KMS-11 (cell line): Measurements from ENCODE around the gene NR1H4.

Experiments
- H2AFZ ChIP-seq: fragments of 200-600 bp; sonication (generic); 2 replicates; pipeline ENCODE4 v1.6.1; 2016; ENCODE audit warnings: antibody characterized with exemption, mixed run types, low read depth
- H3K27ac ChIP-seq: fragments of 200-600 bp; sonication (generic); 2 replicates; pipeline ENCODE4 v1.6.1; 2016; ENCODE audit warnings: mild to moderate bottlenecking, mixed run types
- H3K27me3 ChIP-seq: fragments of 200-600 bp; sonication (generic); 2 replicates; pipeline ENCODE4 v1.6.1; 2017; ENCODE audit warnings: mild to moderate bottlenecking, low read depth, mixed run types, moderate library complexity; ENCODE audit not compliant: insufficient read depth
- H3K36me3 ChIP-seq: fragments of 200-600 bp; sonication (generic); 2 replicates; pipeline ENCODE4 v1.6.1; 2017; ENCODE audit warnings: mild to moderate bottlenecking, mixed run types; ENCODE audit not compliant: insufficient read depth
- H3K4me1 ChIP-seq: fragments of 200-600 bp; sonication (generic); 2 replicates; pipeline ENCODE4 v1.6.1; 2016; ENCODE audit warnings: mild to moderate bottlenecking, low read depth, mixed run types; ENCODE audit not compliant: poor library complexity, severe bottlenecking
- H3K4me2 ChIP-seq: fragments of 200-600 bp; sonication (generic); 2 replicates; pipeline ENCODE4 v1.7.0; 2016; ENCODE audit warnings: mild to moderate bottlenecking, mixed run types
- H3K4me3 ChIP-seq: fragments of 200-600 bp; sonication (generic); IDR thresholded peaks from 2 replicates; pipeline ENCODE4 v1.6.1; 2017; ENCODE audit warnings: low read depth, low read length, mixed read lengths; ENCODE audit not compliant: insufficient read depth
- H3K79me2 ChIP-seq: fragments of 200-600 bp; sonication (generic); 2 replicates; pipeline ENCODE4 v1.6.1; 2016; ENCODE audit warnings: low read depth, mixed run types; ENCODE audit not compliant: insufficient read depth
- H3K9ac ChIP-seq: fragments of 200-600 bp; sonication (generic); 2 replicates; pipeline ENCODE4 v1.6.1; 2016; ENCODE audit warnings: mild to moderate bottlenecking, mixed run types
- H4K20me1 ChIP-seq: fragments of 200-600 bp; sonication (generic); 2 replicates; pipeline ENCODE4 v1.6.1; 2016; ENCODE audit warnings: mild to moderate bottlenecking, mixed run types; ENCODE audit not compliant: insufficient read depth
- CTCF ChIP-seq: fragments of 200-600 bp; sonication (generic); conservative IDR thresholded peaks from 2 replicates; pipeline ENCODE4 v1.6.1; 2017; ENCODE audit warnings: low read depth, mild to moderate bottlenecking, antibody characterized with exemption, low read length, moderate library complexity, mixed read lengths

Gene NR1H4

GRCh38 chr12:100508751-100509150 is 35.1 kb downstream of the NR1H4 start:
- no peak overlapping the region for H3K27ac ChIP-seq
- no peak overlapping the region for H2AFZ ChIP-seq
- no peak overlapping the region for H3K9ac ChIP-seq
- H3K4me1 ChIP-seq: no peaks in the 10 kb centered on the region
- no peaks in the 10 kb centered on the region for H4K20me1 ChIP-seq
- H3K27me3 ChIP-seq: no peaks in the 10 kb centered on the region
- H3K79me2 ChIP-seq: no peaks in the 10 kb centered on the region
- H3K4me2 ChIP-seq: no peak overlapping the region
- no peak for TF ChIP-seq CTCF
- H3K36me3 ChIP-seq: no peaks in the 10 kb centered on the region
- H3K4me3 ChIP-seq: no peak overlapping the region

GRCh38 chr12:100512692-100513091 is 39.0 kb downstream of the NR1H4 start:
- no peak for TF ChIP-seq CTCF
- Histone ChIP-seq H4K20me1 (no peaks in the 10 kb centered on the region), H2AFZ (no peak overlapping the region), H3K36me3 (no peaks in the 10 kb centered on the region), H3K79me2 (no peaks in the 10 kb centered on the region), H3K27me3 (no peaks in the 10 kb centered on the region), H3K4me2 (no peak overlapping the region), H3K27ac (no peak overlapping the region), H3K4me1 (no peaks in the 10 kb centered on the region), H3K9ac (no peak overlapping the region), H3K4me3 (no peak overlapping the region)

- no peak overlapping the region for H3K27ac ChIP-seq
- no peaks in the 10 kb centered on the region for H3K36me3 ChIP-seq
- H4K20me1 ChIP-seq: no peaks in the 10 kb centered on the region
- no peak overlapping the region for H3K4me2 ChIP-seq
- no peaks in the 10 kb centered on the region for H3K27me3 ChIP-seq
- TF ChIP-seq CTCF: no peak
- no peak overlapping the region for H2AFZ ChIP-seq
- H3K79me2 ChIP-seq: no peaks in the 10 kb centered on the region
- no peaks in the 10 kb centered on the region for H3K4me1 ChIP-seq
- H3K4me3 ChIP-seq: no peak overlapping the region
- H3K9ac ChIP-seq: no peak overlapping the region
These were observed 42.3 kb downstream of the NR1H4 start for GRCh38 chr12:100515968-100516367.

GRCh38 chr12:100518376-100518775 is 44.7 kb downstream of the NR1H4 start:
- no peaks in the 10 kb centered on the region for H3K79me2 ChIP-seq
- no peak overlapping the region for H3K27ac ChIP-seq
- no peaks in the 10 kb centered on the region for H3K27me3 ChIP-seq
- H4K20me1 ChIP-seq: no peaks in the 10 kb centered on the region
- no peaks in the 10 kb centered on the region for H3K4me1 ChIP-seq
- no peak overlapping the region for H3K4me2 ChIP-seq
- no peaks in the 10 kb centered on the region for H3K36me3 ChIP-seq
- no peak overlapping the region for H3K4me3 ChIP-seq
- no peak overlapping the region for H2AFZ ChIP-seq
- H3K9ac ChIP-seq: no peak overlapping the region
- TF ChIP-seq CTCF: no peak
